ENCODE measurements around the gene ABLIM1.

The ABLIM1 gene

DNA sequence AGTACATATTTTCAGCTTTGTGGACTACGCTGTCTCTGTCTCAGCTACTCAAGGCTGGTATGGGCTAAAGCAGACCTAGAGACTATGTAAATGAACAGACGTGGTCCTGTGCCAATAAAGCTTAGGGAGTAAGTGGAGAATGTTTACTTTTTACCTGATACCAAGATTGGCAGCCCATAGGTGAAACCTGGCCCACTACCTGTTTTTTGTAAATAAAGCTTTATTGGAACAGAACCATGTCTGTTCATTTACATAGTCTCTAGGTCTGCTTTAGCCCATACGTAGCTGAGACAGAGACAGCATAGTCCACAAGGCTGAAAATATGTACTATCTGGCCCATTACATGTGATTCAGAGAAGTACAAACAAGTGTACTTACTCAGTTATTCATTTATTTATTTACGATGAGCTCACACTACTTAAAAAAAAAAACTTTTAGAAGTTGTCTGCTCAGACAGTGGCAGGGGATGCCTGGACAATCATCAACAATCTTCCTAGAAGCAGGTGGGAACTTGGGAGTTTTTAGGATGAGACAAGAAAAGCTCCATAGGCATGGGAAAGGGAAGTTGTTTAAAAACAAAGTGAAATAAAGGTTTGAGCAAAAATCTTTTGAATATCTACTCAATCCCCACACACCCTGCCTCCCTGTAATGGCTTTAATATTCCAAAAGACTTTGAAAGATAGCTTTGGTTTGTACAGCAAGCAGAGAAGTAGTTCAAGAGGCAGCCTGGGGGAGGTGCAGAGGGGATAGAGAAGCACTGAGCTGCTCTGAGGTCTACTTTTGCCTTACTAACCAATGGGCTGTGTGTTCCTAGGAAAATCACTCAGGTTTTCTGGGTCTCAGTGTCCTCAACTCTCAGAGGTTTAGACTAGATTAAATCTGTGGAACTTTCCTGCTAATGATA, 139.4 kb downstream of the ABLIM1 start:
- DNase-seq (ENCODE audit: low spot score): no peak

DNA sequence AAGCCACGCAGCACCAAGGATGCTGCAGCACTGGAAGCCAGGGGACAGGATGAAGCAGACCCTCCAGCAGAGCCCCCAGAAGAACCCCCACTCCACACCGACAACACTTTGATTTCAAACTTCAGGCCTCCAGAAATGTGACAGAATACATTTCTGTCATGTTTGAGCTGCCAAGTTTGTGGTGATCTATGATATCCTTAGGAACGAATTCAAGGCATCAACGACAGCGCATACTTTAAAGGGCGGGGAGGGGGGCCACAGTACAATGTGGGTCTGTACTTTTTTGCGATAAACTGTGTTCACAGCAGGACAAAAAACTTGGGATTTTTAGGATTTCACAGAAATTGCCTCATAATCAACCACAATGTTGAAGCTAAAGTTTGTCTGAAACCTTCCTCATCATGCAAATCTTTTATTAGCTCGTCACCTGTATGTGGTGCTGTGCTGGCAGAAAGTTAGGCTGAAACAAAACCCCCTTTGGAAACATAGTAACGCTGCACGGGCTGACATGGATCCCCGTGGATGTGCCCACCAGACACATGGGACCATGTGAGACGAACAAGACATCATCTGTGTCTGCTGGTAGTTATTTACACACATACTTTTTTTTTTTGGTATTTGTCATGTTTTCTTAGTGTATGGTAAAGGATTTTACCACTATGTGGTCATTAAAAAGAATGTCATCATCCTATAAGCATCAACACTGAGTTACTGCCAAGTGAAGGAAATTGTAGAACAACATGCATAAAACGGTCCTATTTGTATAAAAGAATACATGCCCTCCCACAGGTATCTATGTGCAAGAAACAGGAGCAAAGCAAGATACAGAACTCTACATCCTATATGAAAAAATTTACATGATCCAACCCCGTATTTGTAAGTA, 140.5 kb downstream of the ABLIM1 start:
- no peak for DNase-seq (ENCODE audit: low spot score)

DNA sequence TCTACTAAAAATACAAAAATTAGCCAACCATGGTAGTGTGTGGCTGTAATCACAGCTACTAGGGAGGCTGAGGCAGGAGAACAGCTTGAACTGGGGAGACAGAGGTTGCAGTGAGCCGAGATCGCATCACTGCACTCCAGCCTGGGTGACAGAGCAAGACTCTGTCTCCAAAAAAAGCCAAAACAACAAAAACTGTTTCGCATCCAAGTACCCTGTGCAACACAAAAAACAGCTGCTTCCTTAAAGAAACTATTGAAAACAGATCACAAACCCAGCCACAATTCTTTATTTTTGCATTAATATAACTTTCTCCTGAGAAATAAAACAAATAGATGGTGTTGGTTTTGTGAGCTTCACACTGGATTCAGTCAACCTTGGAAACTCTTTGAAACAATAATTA, 141.7 kb downstream of the ABLIM1 start:
- no peak for DNase-seq (ENCODE audit: low spot score)

DNA sequence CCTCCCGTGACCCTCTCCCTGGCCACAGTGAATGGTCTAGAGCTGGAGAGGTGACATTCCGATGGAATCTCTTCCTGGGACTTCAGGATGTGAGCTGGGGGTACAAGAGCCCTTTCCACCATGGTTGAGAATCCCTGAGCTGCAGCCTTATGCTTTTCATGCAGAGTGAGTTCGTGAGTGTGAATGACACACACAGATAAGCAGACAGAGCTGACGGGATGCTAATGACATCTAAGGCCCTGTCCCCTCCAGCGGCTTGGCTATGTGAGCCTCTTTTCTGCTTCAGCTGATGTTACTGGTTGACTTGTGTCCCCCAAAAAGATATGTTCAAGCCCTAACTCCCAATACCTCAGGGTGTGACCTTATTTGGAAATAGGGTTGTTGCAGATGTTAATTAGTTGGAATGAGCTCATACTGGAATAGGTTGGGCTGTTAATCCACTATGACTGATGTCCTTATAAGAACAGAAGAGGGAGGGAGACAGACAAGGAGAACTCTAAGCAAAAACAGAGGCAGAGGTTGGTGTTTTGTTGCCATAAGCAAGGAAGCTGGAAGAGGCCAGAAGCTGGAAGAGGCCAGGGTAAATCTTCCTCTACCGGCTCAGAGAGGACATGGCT, 142.7 kb downstream of the ABLIM1 start:
- no peak for DNase-seq (ENCODE audit: low spot score)

DNA sequence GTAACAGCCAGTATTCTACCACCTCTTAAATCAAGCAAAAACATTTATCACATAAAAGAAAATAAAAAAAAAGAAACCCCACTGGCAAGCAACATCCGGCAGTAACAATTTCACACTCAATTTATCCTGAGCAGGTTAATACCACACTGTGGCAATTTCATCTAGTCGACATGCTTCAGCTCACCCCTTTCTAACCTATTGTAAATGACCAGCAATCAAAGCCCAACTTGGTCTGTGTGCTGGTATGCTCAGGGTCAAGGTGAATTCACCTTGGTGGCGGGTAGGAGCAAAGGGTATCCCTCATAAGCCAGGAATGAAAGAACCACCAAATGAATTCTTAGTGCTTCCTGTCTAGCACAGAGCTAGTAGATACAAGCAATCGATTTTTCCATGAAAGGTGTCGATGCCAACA, 144.7 kb downstream of the ABLIM1 start:
- DNase-seq (ENCODE audit: low spot score): no peak

DNA sequence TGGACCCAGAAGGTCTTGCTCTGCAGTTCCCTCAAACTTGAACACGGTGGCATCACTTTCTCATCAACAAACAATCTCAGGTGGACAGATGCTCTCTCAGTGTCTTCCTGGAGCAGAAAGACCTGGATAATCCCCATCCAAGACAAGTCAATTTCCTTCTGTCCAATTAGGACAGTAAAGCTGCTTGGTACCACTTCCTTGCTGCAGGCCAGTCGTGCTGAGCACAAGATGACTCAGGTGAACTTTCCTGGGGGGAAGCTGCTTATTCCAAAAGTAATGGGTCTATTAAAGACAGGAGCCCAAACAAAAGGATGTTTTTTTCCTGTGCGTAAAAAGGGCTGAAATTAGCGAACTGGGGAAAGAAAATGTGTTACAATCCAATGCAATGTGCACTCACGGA, 146.2 kb downstream of the ABLIM1 start:
- DNase-seq (ENCODE audit: low spot score): no peak

DNA sequence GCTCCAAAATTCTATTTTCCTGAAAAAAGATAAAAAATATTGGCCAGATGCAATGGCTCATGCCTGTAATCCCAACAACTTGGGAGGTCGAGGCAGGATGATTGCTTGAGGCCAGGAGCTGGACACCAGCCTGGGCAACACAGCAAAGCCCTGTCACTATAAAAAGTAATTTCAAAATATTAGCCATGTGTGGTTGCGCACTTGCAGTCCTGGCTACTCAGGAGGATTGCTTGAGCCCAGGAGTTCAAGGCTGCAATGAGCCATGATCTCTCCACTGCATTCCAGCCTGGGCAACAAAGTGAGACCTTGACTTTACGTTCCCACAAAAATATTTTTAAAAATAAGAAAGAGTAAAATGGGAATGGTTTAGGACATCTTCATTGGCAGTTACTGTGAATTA, 149.7 kb downstream of the ABLIM1 start:
- DNase-seq (ENCODE audit: low spot score): no peak

DNA sequence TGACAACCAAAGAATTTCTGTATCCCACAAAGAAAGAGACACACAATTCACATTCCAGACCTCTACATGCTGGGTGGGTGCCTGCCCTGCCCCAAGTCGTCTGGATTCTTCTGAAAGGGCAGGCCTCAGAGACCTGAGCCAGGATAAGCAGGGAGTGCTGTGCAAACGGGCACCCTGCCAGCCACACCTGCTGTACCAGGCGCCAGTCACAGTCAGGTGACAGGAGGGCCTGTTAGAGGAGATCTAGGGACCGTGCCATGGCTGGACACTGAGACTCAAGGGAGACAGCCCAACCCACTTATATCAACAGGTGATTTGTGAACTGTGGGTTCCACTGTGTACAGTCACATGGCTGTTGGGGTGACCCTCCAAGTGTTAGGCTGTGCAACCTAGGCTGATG, 150.6 kb downstream of the ABLIM1 start:
- DNase-seq (ENCODE audit: low spot score): no peak

DNA sequence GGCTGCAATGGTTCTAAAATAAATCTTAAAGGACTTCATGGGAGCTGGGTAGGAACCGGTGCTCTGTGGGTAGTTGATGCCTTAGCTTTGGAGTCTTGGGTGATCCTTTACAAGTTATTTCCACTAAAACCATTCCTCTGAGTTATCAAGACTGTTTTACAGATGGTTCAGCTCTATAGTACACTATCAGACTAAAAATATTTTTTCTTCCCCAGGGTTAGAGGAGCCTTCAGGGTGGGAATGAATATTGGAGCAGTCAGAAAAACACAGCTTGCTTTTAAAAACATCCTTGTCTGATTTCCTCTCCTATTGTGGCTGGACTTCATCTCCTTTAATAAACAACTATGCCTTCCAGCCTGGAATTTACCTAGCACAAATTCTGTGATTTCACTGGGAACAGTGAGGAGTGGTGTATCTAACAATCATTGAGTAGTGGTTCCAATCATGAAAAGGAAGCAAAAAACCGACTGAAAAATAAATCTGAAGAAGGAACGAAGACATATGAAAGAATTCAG, 151.1 kb downstream of the ABLIM1 start:
- DNase-seq (ENCODE audit: low spot score): no peak

DNA sequence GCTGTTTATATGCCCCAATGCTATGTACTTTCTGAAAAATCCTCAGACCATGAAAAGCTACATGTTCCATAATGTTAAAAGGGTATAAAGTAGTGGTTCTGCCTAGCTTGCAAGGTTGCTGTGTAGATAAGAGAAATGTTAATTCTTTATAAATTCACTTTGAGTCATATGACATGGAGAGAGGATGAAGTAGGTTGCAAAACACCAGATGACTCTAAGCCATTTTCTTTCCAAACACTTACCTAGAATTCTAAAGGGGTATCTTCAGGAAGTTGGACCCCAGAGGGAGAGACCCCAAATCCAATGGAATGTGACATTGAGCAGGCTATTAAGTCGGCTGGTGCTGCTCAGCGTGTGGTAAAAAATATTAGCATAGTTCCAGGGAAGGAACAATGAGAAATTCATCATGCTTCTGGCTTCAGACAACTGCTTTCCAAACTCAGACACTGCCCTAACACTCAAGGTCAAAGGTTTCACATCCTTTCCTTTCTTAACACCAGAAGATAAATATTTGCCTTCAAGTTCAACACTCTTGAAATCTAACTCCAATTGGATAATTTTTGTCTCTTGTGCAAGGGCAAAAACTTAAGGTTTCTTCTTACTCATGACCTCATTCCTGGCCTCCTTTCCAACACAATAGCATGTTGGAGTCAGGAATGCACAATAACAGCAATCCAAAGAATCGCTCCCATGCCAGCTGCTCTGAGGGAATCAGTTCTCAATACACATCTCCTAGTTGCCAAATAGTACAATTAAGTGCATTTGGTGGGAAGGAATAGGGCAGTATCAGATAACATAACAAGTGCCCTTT, 153.1 kb downstream of the ABLIM1 start:
- peak; percentile 63 for DNase-seq (ENCODE audit: low spot score)

DNA sequence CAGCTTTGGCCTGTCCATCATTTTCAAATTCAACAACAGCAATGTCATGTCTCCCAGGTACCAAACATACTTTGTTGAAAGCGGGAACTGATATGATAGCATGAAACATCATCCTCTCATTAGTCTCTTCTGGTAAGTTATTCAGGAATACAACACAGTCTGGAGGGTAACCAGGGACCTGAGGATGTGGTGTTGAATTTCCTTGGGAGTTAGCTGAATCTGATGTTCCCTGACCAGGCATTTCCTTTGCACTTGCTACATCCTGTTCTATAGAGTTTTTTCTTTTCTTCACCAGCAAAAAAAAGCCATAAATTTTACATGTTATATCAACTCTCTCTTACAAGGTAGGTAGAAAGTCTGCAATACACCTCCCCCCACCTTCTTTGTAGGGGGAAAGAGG, 156.0 kb downstream of the ABLIM1 start:
- no peak for DNase-seq (ENCODE audit: low spot score)

DNA sequence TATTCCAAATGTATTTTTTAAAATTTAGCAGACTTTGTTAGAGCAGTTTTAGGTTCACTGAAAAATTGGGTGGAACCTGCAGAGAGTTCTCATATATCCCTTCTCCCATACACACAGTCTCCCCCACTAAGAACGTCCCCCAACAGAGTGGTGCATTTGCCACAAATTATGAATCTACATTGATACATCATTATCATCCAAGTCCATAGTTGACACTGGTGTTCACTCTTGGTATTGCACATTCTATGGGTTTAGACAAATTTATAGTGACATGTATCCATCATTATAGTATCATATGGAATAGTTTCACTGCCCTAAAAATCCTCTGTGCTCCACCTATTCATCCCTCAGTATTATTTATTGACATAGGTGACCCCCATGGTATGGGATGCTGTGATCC, 156.4 kb downstream of the ABLIM1 start:
- no peak for DNase-seq (ENCODE audit: low spot score)

DNA sequence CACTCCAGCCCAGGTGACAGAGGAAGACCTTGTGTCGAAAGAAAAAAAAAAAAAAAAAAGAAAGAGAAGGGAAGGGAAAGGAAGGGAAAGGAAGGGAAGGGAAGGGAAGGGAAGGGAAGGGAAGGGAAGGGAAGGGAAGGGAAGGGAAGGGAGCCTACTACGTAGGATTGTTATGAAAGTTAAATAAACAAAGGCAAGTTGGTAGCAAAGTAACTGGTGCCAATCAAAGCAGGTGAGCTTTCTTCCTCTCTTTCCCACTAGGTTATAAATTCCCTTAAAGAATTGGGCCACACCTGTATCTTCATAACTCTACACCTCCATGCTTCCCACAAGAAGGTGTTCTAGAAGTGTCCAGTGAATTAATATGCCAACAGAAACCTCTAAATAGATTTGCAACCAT, 157.4 kb downstream of the ABLIM1 start:
- DNase-seq (ENCODE audit: low spot score): no peak

DNA sequence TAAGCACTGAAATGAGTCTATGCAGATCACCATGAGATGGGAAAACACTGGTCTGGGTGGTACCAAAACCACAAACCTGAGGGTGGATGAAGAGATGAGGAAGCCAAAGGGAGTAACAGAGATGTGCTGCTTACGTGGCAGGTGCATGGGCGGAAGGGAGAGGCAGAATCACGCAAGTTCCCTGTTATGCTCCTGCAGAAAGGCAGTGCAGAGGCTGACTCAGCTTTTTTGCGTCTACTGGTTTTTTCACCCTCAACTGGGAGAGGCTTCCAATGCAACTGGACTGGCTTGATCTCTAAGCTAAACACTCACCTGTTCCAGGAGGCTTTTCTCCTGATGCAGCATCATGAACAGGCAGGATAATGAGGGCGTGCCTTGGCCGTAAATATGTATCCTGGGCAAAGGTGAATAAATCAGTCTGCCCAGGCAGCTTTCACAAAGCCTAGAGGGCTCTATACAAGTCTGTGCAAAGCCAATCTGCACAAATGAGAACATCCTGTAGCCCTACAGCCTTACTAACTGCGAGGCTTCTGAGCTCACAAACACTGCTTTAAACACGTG, 158.4 kb downstream of the ABLIM1 start:
- no peak for DNase-seq (ENCODE audit: low spot score)

DNA sequence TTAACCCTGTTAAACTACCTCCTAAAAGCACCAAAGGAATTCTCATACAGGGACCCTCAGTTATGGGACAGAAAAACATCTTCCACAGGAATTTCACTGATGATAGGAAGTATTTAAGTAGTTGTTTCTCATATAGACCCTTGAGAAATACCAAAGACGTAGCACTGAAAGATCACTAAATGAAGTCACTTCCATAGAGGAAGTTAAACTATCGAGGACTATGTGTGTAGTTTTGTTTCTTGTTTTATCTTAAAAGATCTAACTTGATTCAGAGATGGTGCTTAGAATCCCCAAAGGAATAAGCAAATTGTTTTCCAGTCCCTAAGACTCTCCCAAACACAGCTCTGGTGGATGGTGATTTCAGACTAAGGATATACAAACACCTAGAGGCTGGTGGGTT, 159.0 kb downstream of the ABLIM1 start:
- no peak for DNase-seq (ENCODE audit: low spot score)

DNA sequence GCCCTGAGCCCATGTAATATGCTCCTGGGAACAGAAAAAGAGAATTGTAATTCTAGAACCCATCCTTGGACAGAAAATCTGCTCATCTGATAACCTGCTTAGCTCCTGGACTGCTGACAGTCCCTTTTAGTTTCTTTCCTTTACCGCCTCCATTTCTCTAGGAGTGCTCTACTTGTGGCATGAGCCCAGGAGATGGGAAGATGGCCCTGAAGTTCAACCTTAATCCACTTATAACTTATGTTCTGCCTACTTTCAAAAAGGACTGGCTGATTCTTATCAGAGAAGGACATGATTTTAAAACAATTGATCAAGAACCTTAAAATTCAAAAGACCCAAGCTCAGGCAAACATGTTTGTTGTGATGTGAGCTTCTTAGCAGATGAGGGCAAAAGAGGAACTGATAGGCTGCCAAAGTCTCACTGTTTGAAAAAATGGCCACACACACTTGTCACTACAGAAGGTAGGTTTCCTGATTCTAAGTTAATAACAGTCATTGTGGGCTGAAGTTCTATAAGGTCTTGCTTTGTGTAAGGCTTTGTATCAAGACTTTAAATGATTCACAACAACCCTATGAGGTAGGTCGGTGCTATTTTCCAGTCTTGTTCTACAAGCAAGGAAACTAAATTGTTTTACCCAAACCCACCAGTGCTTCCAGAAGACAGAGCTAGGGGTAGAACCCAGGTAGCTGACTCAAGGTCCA, 159.5 kb downstream of the ABLIM1 start:
- no peak for DNase-seq (ENCODE audit: low spot score)

DNA sequence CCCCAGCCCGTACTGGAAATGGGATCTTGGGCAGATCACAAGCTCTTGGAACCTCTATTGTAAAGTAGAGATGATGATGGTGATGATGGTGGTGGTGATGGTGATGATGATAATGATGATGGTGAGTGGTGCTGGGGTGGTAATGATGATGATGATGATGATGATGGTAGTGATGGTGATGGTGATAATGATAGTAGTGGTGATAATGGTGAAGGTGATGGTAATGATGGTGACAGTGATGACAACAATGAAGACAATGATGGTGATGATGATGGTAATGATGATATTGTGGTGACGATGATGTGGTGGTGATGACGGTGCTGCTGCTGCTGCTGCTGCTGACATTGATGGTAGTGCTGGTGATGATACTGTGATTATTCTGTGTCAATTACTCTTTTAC, 162.8 kb downstream of the ABLIM1 start:
- no peak for DNase-seq (ENCODE audit: low spot score)

DNA sequence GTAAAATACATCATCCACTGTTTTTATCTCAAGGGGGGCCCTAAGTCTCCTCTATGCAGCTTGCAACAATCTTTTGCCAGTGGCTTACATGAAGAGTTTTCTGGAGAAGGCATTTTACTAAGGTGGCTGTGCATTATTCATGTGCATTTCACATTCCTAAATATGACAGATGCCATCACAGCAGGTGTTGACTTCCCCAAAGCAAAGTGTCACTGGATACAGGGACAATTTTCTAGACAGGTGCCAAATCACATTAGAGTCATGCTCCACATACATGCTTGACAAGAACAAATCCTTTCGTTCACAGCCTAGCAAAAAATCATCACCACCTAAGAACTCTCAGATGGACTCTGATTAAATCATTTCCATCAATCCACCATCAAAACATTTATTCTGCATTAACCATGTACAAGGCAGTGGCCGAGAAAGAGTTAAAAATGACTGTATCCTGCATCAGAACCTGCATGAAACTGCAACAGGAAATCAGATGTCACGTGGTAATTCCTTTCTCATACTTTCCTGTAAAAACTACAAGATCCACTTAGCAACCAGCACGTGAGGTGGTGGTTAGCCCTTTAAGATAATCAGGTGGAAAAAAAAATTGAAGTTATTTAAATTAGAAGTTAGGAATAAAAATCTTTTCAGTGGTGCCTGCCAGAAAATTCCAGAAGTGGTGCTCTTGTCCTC, 165.6 kb downstream of the ABLIM1 start:
- no peak for DNase-seq (ENCODE audit: low spot score)

DNA sequence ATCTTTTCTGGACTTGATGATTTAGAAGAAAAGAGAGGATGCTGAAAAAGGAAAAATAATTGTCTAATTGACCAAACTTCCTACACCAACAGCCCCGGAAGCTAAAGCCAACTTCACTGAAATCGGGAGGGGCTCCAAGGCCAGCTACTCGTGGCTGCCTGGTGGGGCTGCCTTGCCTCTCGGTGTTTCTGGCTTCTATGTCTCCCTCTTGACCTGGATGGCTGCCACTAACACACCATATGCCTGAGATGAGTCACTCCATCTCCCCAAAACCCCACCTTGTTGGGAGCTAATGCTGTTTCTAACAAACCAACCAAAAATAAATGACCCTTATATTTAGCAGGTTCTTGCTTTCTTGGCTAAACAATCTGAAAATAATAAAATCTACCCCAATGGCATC, 166.1 kb downstream of the ABLIM1 start:
- no peak for DNase-seq (ENCODE audit: low spot score)

DNA sequence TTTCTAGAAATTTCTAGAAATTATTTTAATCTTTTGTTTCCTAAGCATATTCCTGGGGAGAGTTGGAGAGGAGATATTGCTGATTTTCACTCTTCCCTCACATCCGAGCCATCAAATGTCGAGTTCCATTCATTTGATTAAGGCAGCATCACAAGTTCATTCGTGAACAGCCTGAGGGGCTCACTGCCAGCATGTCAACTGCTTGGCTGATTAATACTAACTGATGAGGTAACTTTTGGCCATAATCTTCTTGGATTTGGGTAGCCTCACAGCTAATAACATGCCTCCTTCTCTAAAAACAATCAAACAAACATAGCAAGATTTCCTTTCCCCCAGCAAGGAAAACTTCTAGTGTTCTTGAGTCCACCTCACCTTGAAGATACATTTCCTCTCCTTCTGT, 166.7 kb downstream of the ABLIM1 start:
- DNase-seq (ENCODE audit: low spot score): no peak
